WTC11 (cell line): Measurements from ENCODE around the gene GRK2.

Experiments used
- CREM ChIP-seq: sonication (generic); formaldehyde crosslinking; IDR thresholded peaks from 2 replicates; pipeline ENCODE4 v1.8.1; 2022; ENCODE audit warnings: mild to moderate bottlenecking, missing genetic modification reagents, moderate library complexity
- CTCF ChIP-seq: fragments of 200-600 bp; IDR thresholded peaks from 2 replicates; pipeline ENCODE4 v1.8.0; 2022; ENCODE audit warnings: antibody characterized with exemption
- E2F5 ChIP-seq: sonication (generic); formaldehyde crosslinking; IDR thresholded peaks from 2 replicates; pipeline ENCODE4 v1.8.1; 2022; ENCODE audit warnings: mild to moderate bottlenecking, moderate library complexity, missing genetic modification reagents
- ZBTB43 ChIP-seq: sonication (generic); formaldehyde crosslinking; IDR thresholded peaks from 2 replicates; pipeline ENCODE4 v1.8.1; 2023; ENCODE audit warnings: mild to moderate bottlenecking, missing genetic modification reagents
- ZNF232 ChIP-seq: sonication (generic); formaldehyde crosslinking; IDR thresholded peaks from 2 replicates; pipeline ENCODE4 v1.8.0; 2022; ENCODE audit warnings: mild to moderate bottlenecking, missing genetic modification reagents
- ZNF416 ChIP-seq: fragments of 250-450 bp; sonication (Bioruptor Pico); IDR thresholded peaks from 2 replicates; pipeline ENCODE4 v1.9.0; 2021; ENCODE audit warnings: mild to moderate bottlenecking, inconsistent platforms
- ZNF425 ChIP-seq: fragments of 250-450 bp; sonication (Bioruptor Pico); conservative IDR thresholded peaks from 2 replicates; pipeline ENCODE4 v1.9.0; 2021; ENCODE audit warnings: mild to moderate bottlenecking

- TF ChIP-seq CTCF (no peak), ZNF425 (CRISPR knock-in tag) (no peak), ZNF232 (CRISPR knock-in tag) (no peak), E2F5 (CRISPR knock-in tag) (no peak), ZNF416 (CRISPR knock-in tag) (no peak), CREM (CRISPR knock-in tag) (no peak), ZBTB43 (CRISPR knock-in tag) (no peak)
Observed at GRCh38 chr11:67283481-67283963, 17.2 kb downstream of the GRK2 start.
